ENCODE data around the gene PPP6R2. TPM values are rescaled to one million over a fixed set of nuclear protein-coding genes. Genes with fewer than 3 reads are reported as not detected.

PPP6R2 gene
- total RNA-seq, 2 donors from 2014 or later = 80.6 to 107 TPM

GRCh38 chr22:50338860-50339462 lies 4.2 kb upstream of the PPP6R2 start:
- Histone ChIP-seq H3K4me3 (no peak overlapping the region), H3K4me1 (replicated peaks) (no peaks in the 10 kb centered on the region), H3K9me3 (no peaks in the 10 kb centered on the region), H3K27me3 (replicated peaks; ENCODE audit: insufficient read depth) (no peaks in the 10 kb centered on the region), H3K36me3 (no peaks in the 10 kb centered on the region), H3K27ac (no peak overlapping the region)
- TF ChIP-seq CTCF (IDR thresholded peaks at IDR 0.05) = no peak
- TF ChIP-seq POLR2A (IDR thresholded peaks at IDR 0.05) = no peak
- no peak for TF ChIP-seq POLR2AphosphoS5 (IDR thresholded peaks at IDR 0.05)
- intact Hi-C loops (cut with DNase I) = no loop called here
- no peak for DNase-seq (ENCODE audit: low spot score)
- 93% methylated on average over 4 of the region's 4 CpGs for WGBS

GRCh38 chr22:50339945-50340879 lies 2.9 kb upstream of the PPP6R2 start:
- Histone ChIP-seq H3K9me3 (no peaks in the 10 kb centered on the region), H3K4me3 (no peak overlapping the region), H3K4me1 (replicated peaks) (no peaks in the 10 kb centered on the region), H3K36me3 (no peaks in the 10 kb centered on the region), H3K27me3 (replicated peaks; ENCODE audit: insufficient read depth) (no peaks in the 10 kb centered on the region), H3K27ac (no peak overlapping the region)
- intact Hi-C loops (cut with DNase I) = loop anchor here (2.0 kb wide), 1 partner anchor 65 kb away; no protein-coding TSS in a partner anchor
- 81% methylated on average over 12 of the region's 12 CpGs for WGBS
- DNase-seq (ENCODE audit: low spot score) = no peak
- TF ChIP-seq POLR2AphosphoS5 (IDR thresholded peaks at IDR 0.05) = no peak
- no peak for TF ChIP-seq POLR2A (IDR thresholded peaks at IDR 0.05)
- no peak for TF ChIP-seq CTCF (IDR thresholded peaks at IDR 0.05)

- no peaks in the 10 kb centered on the region for H3K4me1 ChIP-seq (replicated peaks)
- H3K27me3 ChIP-seq (replicated peaks; ENCODE audit: insufficient read depth) = no peaks in the 10 kb centered on the region
- intact Hi-C loops (cut with DNase I) = loop anchor here (2.0 kb wide), 2 partner anchors 67 to 89 kb away; no protein-coding TSS in a partner anchor
- H3K36me3 ChIP-seq = no peaks in the 10 kb centered on the region
- TF ChIP-seq POLR2AphosphoS5 (IDR thresholded peaks at IDR 0.05) (peak; percentile 50), POLR2A (IDR thresholded peaks at IDR 0.05) (no peak), CTCF (IDR thresholded peaks at IDR 0.05) (peak; percentile 90 to 97 (median 94))
- WGBS = 12% methylated on average over 26 of the region's 26 CpGs
- no peaks in the 10 kb centered on the region for H3K9me3 ChIP-seq
- H3K4me3 ChIP-seq = peak overlapping the region; percentile 92 to 99
- DNase-seq (ENCODE audit: low spot score) = peak; percentile 85
- peak overlapping the region; percentile 76 to 82 for H3K27ac ChIP-seq
Observed at GRCh38 chr22:50341977-50342650, 1.0 kb upstream of the PPP6R2 start.

- intact Hi-C loops (cut with DNase I) = loop anchor here (2.0 kb wide), 1 partner anchor 91 kb away; no protein-coding TSS in a partner anchor
- H3K27ac ChIP-seq = peak overlapping the region; percentile 76 to 82
- no peaks in the 10 kb centered on the region for H3K27me3 ChIP-seq (replicated peaks; ENCODE audit: insufficient read depth)
- no peak for TF ChIP-seq POLR2AphosphoS5 (IDR thresholded peaks at IDR 0.05)
- TF ChIP-seq POLR2A (IDR thresholded peaks at IDR 0.05) = no peak
- TF ChIP-seq CTCF (IDR thresholded peaks at IDR 0.05) = no peak
- no peak for DNase-seq (ENCODE audit: low spot score)
- peak overlapping the region; percentile 92 to 99 for H3K4me3 ChIP-seq
- no peaks in the 10 kb centered on the region for H3K36me3 ChIP-seq
- WGBS = 0% methylated on average over 6 of the region's 9 CpGs
- no peaks in the 10 kb centered on the region for H3K4me1 ChIP-seq (replicated peaks)
- H3K9me3 ChIP-seq = no peaks in the 10 kb centered on the region
Observed at GRCh38 chr22:50343541-50343935, 411 bp downstream of the PPP6R2 start.
